ENCODE data around the gene HS3ST1. TPM values are rescaled to one million over a fixed set of nuclear protein-coding genes. Genes with fewer than 3 reads are reported as not detected.

The HS3ST1 gene
- polyA plus RNA-seq, 3 donors: 0.01 to 0.02 TPM; not detected in 1

DNA sequence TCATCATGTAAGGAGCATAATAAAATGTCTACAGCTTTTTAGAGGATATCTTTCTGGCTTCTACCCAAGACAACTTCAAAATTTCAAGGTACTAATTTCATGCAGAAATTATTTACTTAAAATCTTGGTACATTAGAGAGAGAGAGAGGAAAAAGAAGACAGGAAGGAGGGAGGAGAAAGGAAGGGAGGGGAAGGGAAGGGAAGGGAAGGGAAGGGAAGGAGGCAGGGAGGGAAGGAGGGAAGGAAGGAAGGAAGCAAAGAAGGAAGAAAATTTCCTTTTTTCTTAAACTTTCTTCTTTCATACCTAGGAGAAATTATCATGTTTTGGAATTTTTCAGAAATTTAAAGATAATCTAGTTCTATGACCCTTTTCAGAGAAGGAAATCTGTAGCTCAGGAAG, 61.8 kb downstream of the HS3ST1 start:
- Mint-ChIP-seq H3K4me1 (peaks cover 14% of the 10 kb centered on the region), H3K4me3 (no peak overlapping the region), H3K36me3 (peaks cover 0 to 3% of the 10 kb centered on the region in 2 donors), H3K9me3 (peaks cover 5 to 24% (median 13%) of the 10 kb centered on the region in 7 donors), H3K27ac (no peak overlapping the region), H3K27me3 (ENCODE audit: low read depth in 3 of 3) (peaks cover 10 to 12% (median 11%) of the 10 kb centered on the region in 3 donors)
- intact Hi-C loops (cut with micrococcal nuclease): no loop called here
- Histone ChIP-seq H3K27ac (ENCODE audit: low read depth in 1 of 2, low read length in 2 of 2) (no peak overlapping the region), H4K20me1 (ENCODE audit: insufficient read depth, low read length) (no peaks in the 10 kb centered on the region), H3K4me1 (ENCODE audit: control insufficient read depth in 1 of 2, insufficient read depth in 2 of 2, low read length in 2 of 2) (peaks cover 0 to 4% of the 10 kb centered on the region in 2 donors), H3K27me3 (ENCODE audit: control insufficient read depth in 2 of 2, insufficient read depth in 2 of 2, low read length in 2 of 2) (peaks cover 0 to 2% of the 10 kb centered on the region in 2 donors), H2AFZ (ENCODE audit: insufficient read depth, low read depth, low read length, poor library complexity, severe bottlenecking) (no peak overlapping the region), H3K4me3 (replicated peaks in 1 of 3; ENCODE audit: low read depth in 2 of 3, low read length in 3 of 3) (no peak overlapping the region), H3K36me3 (replicated peaks in 1 of 2; ENCODE audit: control insufficient read depth in 1 of 2, insufficient read depth in 2 of 2, low read length in 2 of 2) (no peaks in the 10 kb centered on the region), H3K9ac (ENCODE audit: insufficient read depth, low read length, poor library complexity, severe bottlenecking) (no peak overlapping the region), H3K9me3 (replicated peaks in 1 of 2; ENCODE audit: control insufficient read depth in 1 of 2, insufficient read depth in 1 of 2, low read length in 2 of 2) (peaks cover 0 to 4% of the 10 kb centered on the region in 2 donors), H3K4me2 (replicated peaks; ENCODE audit: extremely low read depth, low read length, poor library complexity, severe bottlenecking) (no peak overlapping the region), H3K79me2 (ENCODE audit: insufficient read depth, low read length) (no peaks in the 10 kb centered on the region)
- TF ChIP-seq, protein P1, sequence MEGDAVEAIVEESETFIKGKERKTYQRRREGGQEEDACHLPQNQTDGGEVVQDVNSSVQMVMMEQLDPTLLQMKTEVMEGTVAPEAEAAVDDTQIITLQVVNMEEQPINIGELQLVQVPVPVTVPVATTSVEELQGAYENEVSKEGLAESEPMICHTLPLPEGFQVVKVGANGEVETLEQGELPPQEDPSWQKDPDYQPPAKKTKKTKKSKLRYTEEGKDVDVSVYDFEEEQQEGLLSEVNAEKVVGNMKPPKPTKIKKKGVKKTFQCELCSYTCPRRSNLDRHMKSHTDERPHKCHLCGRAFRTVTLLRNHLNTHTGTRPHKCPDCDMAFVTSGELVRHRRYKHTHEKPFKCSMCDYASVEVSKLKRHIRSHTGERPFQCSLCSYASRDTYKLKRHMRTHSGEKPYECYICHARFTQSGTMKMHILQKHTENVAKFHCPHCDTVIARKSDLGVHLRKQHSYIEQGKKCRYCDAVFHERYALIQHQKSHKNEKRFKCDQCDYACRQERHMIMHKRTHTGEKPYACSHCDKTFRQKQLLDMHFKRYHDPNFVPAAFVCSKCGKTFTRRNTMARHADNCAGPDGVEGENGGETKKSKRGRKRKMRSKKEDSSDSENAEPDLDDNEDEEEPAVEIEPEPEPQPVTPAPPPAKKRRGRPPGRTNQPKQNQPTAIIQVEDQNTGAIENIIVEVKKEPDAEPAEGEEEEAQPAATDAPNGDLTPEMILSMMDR (IDR thresholded peaks at IDR 0.05): no peak
- DNase-seq: no peak

DNA sequence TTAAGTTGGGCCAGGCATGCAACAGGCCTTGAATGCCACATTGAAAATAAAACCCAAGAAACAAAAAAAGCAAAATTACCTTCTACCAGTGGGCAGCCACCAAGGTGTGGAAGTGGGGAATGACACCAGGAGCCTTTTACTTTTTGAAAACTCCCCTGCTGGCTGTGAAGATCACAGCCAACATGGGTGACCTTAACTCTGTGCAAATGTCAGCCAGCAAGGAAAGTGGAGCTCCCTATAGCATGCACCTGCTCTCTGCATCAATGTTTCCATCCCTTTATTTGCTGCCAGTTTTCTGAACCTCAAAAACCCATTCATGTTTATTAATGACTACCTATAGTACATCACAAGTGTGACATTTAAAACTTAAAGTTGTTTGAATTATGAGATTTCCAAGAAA, 63.7 kb downstream of the HS3ST1 start:
- peaks cover 0 to 4% of the 10 kb centered on the region in 2 donors for H3K9me3 ChIP-seq (replicated peaks in 1 of 2; ENCODE audit: control insufficient read depth in 1 of 2, insufficient read depth in 1 of 2, low read length in 2 of 2)
- H3K4me3 Mint-ChIP-seq: no peak overlapping the region
- no peak for DNase-seq
- no peaks in the 10 kb centered on the region for H3K36me3 ChIP-seq (replicated peaks in 1 of 2; ENCODE audit: control insufficient read depth in 1 of 2, insufficient read depth in 2 of 2, low read length in 2 of 2)
- H3K4me1 Mint-ChIP-seq: peaks cover 14% of the 10 kb centered on the region
- H3K4me3 ChIP-seq (replicated peaks in 1 of 3; ENCODE audit: low read depth in 2 of 3, low read length in 3 of 3): no peak overlapping the region
- peaks cover 0 to 3% of the 10 kb centered on the region in 2 donors for H3K36me3 Mint-ChIP-seq
- H3K4me2 ChIP-seq (replicated peaks; ENCODE audit: extremely low read depth, low read length, poor library complexity, severe bottlenecking): no peak overlapping the region
- intact Hi-C loops (cut with micrococcal nuclease): no loop called here
- peaks cover 0 to 2% of the 10 kb centered on the region in 2 donors for H3K27me3 ChIP-seq (ENCODE audit: control insufficient read depth in 2 of 2, insufficient read depth in 2 of 2, low read length in 2 of 2)
- no peaks in the 10 kb centered on the region for H4K20me1 ChIP-seq (ENCODE audit: insufficient read depth, low read length)
- TF ChIP-seq, protein P1 (IDR thresholded peaks at IDR 0.05): no peak
- no peaks in the 10 kb centered on the region for H3K79me2 ChIP-seq (ENCODE audit: insufficient read depth, low read length)
- peaks cover 6 to 17% (median 11%) of the 10 kb centered on the region in 7 donors for H3K9me3 Mint-ChIP-seq
- H3K27me3 Mint-ChIP-seq (ENCODE audit: low read depth in 3 of 3): peaks cover 10 to 12% (median 11%) of the 10 kb centered on the region in 3 donors
- peaks cover 0 to 4% of the 10 kb centered on the region in 2 donors for H3K4me1 ChIP-seq (ENCODE audit: control insufficient read depth in 1 of 2, insufficient read depth in 2 of 2, low read length in 2 of 2)
- H2AFZ ChIP-seq (ENCODE audit: insufficient read depth, low read depth, low read length, poor library complexity, severe bottlenecking): no peak overlapping the region
- no peak overlapping the region for H3K27ac ChIP-seq (ENCODE audit: low read depth in 1 of 2, low read length in 2 of 2)
- H3K27ac Mint-ChIP-seq: no peak overlapping the region
- no peak overlapping the region for H3K9ac ChIP-seq (ENCODE audit: insufficient read depth, low read length, poor library complexity, severe bottlenecking)

Measured in CD14-positive monocyte (primary cell).